Stimulated activated CD8-positive, alpha-beta memory T cell treated with anti-CD3 and anti-CD28 coated beads, Interleukin-12 subunit alpha, Interleukin-12 subunit beta, amount 100 ng/mL, for 4 hours (primary cell): ENCODE results near the gene CCDC17.

Experiments
- DNase-seq: peaks from one replicate; pipeline ENCODE4 v3.0.0-alpha.2; 2020; ENCODE audit warnings: low read depth

Gene CCDC17

GRCh38 chr1:45583666-45584350 lies 40.0 kb downstream of the CCDC17 start, which contains the start of gene NASP:
TSS of gene NASP (plus strand) at chr1:45584041. CDS start at chr1:45584147, 106 bp downstream.
- peak; percentile 85 for DNase-seq

GRCh38 chr1:45583264-45583665 lies 40.6 kb downstream of the CCDC17 start:
- DNase-seq = peak; percentile 81

DNA sequence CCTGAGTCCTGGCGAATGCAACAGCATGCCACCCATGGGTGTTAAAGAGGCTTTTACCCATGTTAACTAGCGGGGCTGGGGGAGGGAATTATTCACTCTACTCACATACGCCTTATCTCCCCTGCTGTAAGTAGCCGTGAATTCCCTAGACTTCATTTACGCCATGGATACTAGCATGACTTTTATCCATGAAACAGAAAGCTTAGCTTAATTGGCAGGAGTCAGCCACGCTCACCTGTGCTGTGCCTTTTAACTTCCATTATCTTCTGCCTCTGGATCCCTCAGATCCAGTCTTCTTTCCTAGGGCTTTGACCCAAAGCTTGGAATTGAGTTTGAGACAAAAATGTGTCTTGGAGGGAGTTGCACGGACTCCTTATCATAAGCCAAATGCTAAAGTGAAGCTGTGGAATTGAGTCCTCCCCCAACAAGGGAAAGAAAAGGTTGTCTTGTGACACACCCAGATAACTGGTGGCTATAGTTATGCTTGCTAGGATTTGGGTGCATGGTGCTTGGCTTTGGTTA lies 49.7 kb downstream of the CCDC17 start:
- no peak for DNase-seq

- DNase-seq = no peak
Measured at GRCh38 chr1:45573231-45573804, 50.5 kb downstream of the CCDC17 start.

DNA sequence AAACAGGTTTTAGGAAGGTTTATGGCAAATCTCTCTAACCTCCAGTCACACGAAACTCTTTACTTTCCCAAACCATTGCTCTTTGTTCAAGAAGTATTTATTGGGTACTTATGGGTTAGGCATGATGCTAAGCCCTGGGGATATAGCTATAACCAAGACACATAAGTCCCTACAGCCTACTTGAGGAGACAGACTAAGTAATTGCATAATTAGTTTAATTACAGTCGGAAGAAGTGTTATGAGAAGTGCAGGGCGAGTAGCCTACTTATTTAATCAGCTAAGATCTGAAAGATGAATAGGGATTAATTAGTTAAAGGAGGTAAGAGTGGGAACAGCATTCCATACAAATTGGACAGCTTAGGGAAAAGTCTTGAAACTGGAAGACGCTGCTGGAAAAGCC lies 53.2 kb downstream of the CCDC17 start:
- no peak for DNase-seq
